Measurements from ENCODE around the gene NAA60. TPM values are rescaled to one million over a fixed set of nuclear protein-coding genes. Genes with fewer than 3 reads are reported as not detected.

The NAA60 gene
- total RNA-seq, 1 donor from 2014 or later, result 58.4 TPM

- intact Hi-C loops (cut with DNase I), result loop anchor here (10.0 kb wide), 1 partner anchor 645 kb away; the partner anchor contains the start of gene ZG16B
- H3K36me3 ChIP-seq, result peaks cover 0 to 62% of the 10 kb centered on the region in 2 donors
- TF ChIP-seq CTCF (IDR thresholded peaks at IDR 0.05) (no peak), POLR2A (IDR thresholded peaks at IDR 0.05) (no peak), POLR2AphosphoS5 (IDR thresholded peaks at IDR 0.05; ENCODE audit: insufficient read depth in 1 of 2, low read depth in 1 of 2) (no peak)
Measured at GRCh38 chr16:3479654-3480216, 36.3 kb downstream of the NAA60 start.

GRCh38 chr16:3480901-3481695, 37.6 kb downstream of the NAA60 start:
- TF ChIP-seq POLR2AphosphoS5 (IDR thresholded peaks at IDR 0.05; ENCODE audit: insufficient read depth in 1 of 2, low read depth in 1 of 2) (no peak), CTCF (IDR thresholded peaks at IDR 0.05) (no peak), POLR2A (IDR thresholded peaks at IDR 0.05) (no peak)
- Histone ChIP-seq H3K27ac (no peak overlapping the region), H3K4me3 (no peak overlapping the region), H3K9me3 (no peaks in the 10 kb centered on the region), H3K36me3 (peaks cover 0 to 76% of the 10 kb centered on the region in 2 donors), H3K4me1 (peaks cover 5% of the 10 kb centered on the region), H3K27me3 (no peaks in the 10 kb centered on the region)
- intact Hi-C loops (cut with DNase I), result loop anchor here (10.0 kb wide), 1 partner anchor 646 kb away; the partner anchor contains the start of gene ZG16B
- no peak for DNase-seq (ENCODE audit: extremely low spot score in 2 of 2)

More at GRCh38 chr16:3479654-3480216, 36.3 kb downstream of the NAA60 start:
- no peaks in the 10 kb centered on the region for H3K27me3 ChIP-seq
- peaks cover 11% of the 10 kb centered on the region for H3K4me1 ChIP-seq
- H3K4me3 ChIP-seq, result no peak overlapping the region
- no peaks in the 10 kb centered on the region for H3K9me3 ChIP-seq
- no peak overlapping the region for H3K27ac ChIP-seq
- DNase-seq (ENCODE audit: extremely low spot score in 2 of 2), result no peak

GRCh38 chr16:3481696-3482658, 38.5 kb downstream of the NAA60 start:
- Histone ChIP-seq H3K36me3 (peaks cover 0 to 84% of the 10 kb centered on the region in 2 donors), H3K4me1 (peaks cover 5% of the 10 kb centered on the region), H3K4me3 (no peak overlapping the region), H3K27me3 (no peaks in the 10 kb centered on the region), H3K27ac (no peak overlapping the region), H3K9me3 (no peaks in the 10 kb centered on the region)
- no peak for TF ChIP-seq POLR2A (IDR thresholded peaks at IDR 0.05)
- TF ChIP-seq POLR2AphosphoS5 (IDR thresholded peaks at IDR 0.05; ENCODE audit: insufficient read depth in 1 of 2, low read depth in 1 of 2), result no peak
- TF ChIP-seq CTCF (IDR thresholded peaks at IDR 0.05), result no peak
- no peak for DNase-seq (ENCODE audit: extremely low spot score in 2 of 2)
- intact Hi-C loops (cut with DNase I), result loop anchor here (10.0 kb wide), 1 partner anchor 647 kb away; the partner anchor contains the start of gene ZG16B

- no peaks in the 10 kb centered on the region for H3K27me3 ChIP-seq
- H3K4me3 ChIP-seq, result no peak overlapping the region
- H3K9me3 ChIP-seq, result no peaks in the 10 kb centered on the region
- H3K4me1 ChIP-seq, result peaks cover 5% of the 10 kb centered on the region
- H3K36me3 ChIP-seq, result peaks cover 0 to 84% of the 10 kb centered on the region in 2 donors
- intact Hi-C loops (cut with DNase I), result loop anchor here (10.0 kb wide), 1 partner anchor 648 kb away; the partner anchor contains the start of gene ZG16B
- H3K27ac ChIP-seq, result no peak overlapping the region
- no peak for TF ChIP-seq POLR2AphosphoS5 (IDR thresholded peaks at IDR 0.05; ENCODE audit: insufficient read depth in 1 of 2, low read depth in 1 of 2)
- no peak for TF ChIP-seq POLR2A (IDR thresholded peaks at IDR 0.05)
- no peak for TF ChIP-seq CTCF (IDR thresholded peaks at IDR 0.05)
- no peak for DNase-seq (ENCODE audit: extremely low spot score in 2 of 2)
Measured at GRCh38 chr16:3482659-3483241, 39.3 kb downstream of the NAA60 start.

All from vagina (tissue), 2 donors.